ENCODE results near the gene FBN1. TPM values are rescaled to one million over a fixed set of nuclear protein-coding genes. Genes with fewer than 3 reads are reported as not detected.

The FBN1 gene
- total RNA-seq, 1 donor from 2014 or later: 54.0 TPM

DNA sequence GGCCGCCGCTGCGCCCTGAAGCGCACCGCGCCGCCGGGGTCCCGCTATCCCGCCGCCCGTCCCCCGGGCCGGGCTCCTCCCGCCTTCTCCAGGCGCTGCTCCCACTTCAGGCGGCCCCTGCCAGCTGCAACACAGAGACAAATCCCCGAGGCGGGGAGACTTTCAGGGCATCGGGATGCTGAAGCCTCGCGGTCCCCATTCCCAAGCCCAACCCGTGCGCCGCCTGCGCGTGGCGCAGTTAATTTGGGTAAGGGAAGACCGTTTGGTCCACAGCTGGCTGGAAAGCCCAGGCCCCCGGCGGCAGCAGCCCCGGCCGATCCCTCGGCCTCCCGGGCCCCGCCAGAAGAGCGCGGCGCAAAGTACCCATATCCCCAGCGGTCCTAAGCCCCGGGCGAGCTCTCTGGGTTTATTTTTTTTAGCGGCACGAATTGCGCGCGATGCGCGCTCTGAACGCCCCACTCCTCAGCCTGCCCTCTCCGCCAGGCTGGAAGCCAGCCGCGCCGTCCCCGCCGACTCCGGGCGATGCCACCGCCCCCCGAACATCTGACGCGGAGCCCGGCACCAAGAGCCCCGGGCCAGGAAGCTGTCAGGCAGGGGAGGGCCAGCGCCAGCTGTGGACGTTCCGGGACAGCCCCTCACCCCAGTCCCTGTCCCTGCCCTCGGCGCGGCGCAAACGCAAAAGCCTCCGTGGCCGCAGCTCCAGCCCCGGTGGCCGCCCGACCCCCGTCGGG lies 517 bp downstream of the FBN1 start:
- H3K4me1 Mint-ChIP-seq (ENCODE audit: unreplicated experiment): peaks cover 14% of the 10 kb centered on the region
- TF ChIP-seq, protein P1, sequence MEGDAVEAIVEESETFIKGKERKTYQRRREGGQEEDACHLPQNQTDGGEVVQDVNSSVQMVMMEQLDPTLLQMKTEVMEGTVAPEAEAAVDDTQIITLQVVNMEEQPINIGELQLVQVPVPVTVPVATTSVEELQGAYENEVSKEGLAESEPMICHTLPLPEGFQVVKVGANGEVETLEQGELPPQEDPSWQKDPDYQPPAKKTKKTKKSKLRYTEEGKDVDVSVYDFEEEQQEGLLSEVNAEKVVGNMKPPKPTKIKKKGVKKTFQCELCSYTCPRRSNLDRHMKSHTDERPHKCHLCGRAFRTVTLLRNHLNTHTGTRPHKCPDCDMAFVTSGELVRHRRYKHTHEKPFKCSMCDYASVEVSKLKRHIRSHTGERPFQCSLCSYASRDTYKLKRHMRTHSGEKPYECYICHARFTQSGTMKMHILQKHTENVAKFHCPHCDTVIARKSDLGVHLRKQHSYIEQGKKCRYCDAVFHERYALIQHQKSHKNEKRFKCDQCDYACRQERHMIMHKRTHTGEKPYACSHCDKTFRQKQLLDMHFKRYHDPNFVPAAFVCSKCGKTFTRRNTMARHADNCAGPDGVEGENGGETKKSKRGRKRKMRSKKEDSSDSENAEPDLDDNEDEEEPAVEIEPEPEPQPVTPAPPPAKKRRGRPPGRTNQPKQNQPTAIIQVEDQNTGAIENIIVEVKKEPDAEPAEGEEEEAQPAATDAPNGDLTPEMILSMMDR (IDR thresholded peaks at IDR 0.05; ENCODE audit: unreplicated experiment): no peak
- H3K27me3 Mint-ChIP-seq (ENCODE audit: unreplicated experiment): peaks cover 8% of the 10 kb centered on the region
- H3K27ac Mint-ChIP-seq (ENCODE audit: unreplicated experiment): no peak overlapping the region
- DNase-seq (ENCODE audit: low spot score): peak; percentile 62
- H3K4me3 Mint-ChIP-seq (ENCODE audit: unreplicated experiment): peak overlapping the region; percentile 76
- no peaks in the 10 kb centered on the region for H3K36me3 Mint-ChIP-seq (ENCODE audit: low read depth, unreplicated experiment)
- H3K9me3 Mint-ChIP-seq (ENCODE audit: unreplicated experiment): no peaks in the 10 kb centered on the region

GRCh38 chr15:48644467-48644826 lies 1.1 kb downstream of the FBN1 start:
- peak overlapping the region; percentile 88 for H3K4me3 Mint-ChIP-seq (ENCODE audit: unreplicated experiment)
- H3K36me3 Mint-ChIP-seq (ENCODE audit: low read depth, unreplicated experiment): no peaks in the 10 kb centered on the region
- peaks cover 8% of the 10 kb centered on the region for H3K27me3 Mint-ChIP-seq (ENCODE audit: unreplicated experiment)
- TF ChIP-seq, protein P1 (IDR thresholded peaks at IDR 0.05; ENCODE audit: unreplicated experiment): no peak
- H3K9me3 Mint-ChIP-seq (ENCODE audit: unreplicated experiment): no peaks in the 10 kb centered on the region
- DNase-seq (ENCODE audit: low spot score): no peak
- H3K27ac Mint-ChIP-seq (ENCODE audit: unreplicated experiment): no peak overlapping the region
- peaks cover 14% of the 10 kb centered on the region for H3K4me1 Mint-ChIP-seq (ENCODE audit: unreplicated experiment)

- no peaks in the 10 kb centered on the region for H3K36me3 Mint-ChIP-seq (ENCODE audit: low read depth, unreplicated experiment)
- no peaks in the 10 kb centered on the region for H3K9me3 Mint-ChIP-seq (ENCODE audit: unreplicated experiment)
- TF ChIP-seq, protein P1 (IDR thresholded peaks at IDR 0.05; ENCODE audit: unreplicated experiment): no peak
- H3K27me3 Mint-ChIP-seq (ENCODE audit: unreplicated experiment): peaks cover 8% of the 10 kb centered on the region
- H3K4me1 Mint-ChIP-seq (ENCODE audit: unreplicated experiment): peaks cover 14% of the 10 kb centered on the region
- peak overlapping the region; percentile 88 for H3K4me3 Mint-ChIP-seq (ENCODE audit: unreplicated experiment)
- no peak for DNase-seq (ENCODE audit: low spot score)
- no peak overlapping the region for H3K27ac Mint-ChIP-seq (ENCODE audit: unreplicated experiment)
Measured at GRCh38 chr15:48643776-48644466, 1.6 kb downstream of the FBN1 start.

DNA sequence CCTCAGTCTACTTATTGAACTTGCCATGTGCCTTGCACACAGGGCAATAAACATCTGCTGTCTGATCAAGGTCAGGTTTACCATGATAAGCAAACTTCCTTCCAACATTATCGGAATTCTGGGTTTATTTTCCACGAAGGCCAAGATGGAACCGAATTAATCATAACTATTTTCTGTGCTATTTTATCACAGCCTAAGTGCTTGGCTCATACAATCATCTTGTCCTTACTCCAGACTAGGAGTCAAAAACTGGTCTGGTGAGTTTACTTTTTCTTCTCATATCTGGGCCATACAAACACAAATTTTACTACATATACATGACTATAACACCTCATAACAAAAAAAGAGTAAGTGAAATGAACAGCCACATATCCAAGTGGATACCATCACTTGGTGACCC lies 2.3 kb downstream of the FBN1 start:
- Mint-ChIP-seq H3K4me1 (ENCODE audit: unreplicated experiment) (peaks cover 14% of the 10 kb centered on the region), H3K27ac (ENCODE audit: unreplicated experiment) (no peak overlapping the region), H3K4me3 (ENCODE audit: unreplicated experiment) (peak overlapping the region; percentile 88), H3K27me3 (ENCODE audit: unreplicated experiment) (peaks cover 8% of the 10 kb centered on the region), H3K9me3 (ENCODE audit: unreplicated experiment) (no peaks in the 10 kb centered on the region), H3K36me3 (ENCODE audit: low read depth, unreplicated experiment) (no peaks in the 10 kb centered on the region)
- TF ChIP-seq, protein P1 (IDR thresholded peaks at IDR 0.05; ENCODE audit: unreplicated experiment): no peak
- no peak for DNase-seq (ENCODE audit: low spot score)

GRCh38 chr15:48642795-48643194 lies 2.7 kb downstream of the FBN1 start:
- Mint-ChIP-seq H3K36me3 (ENCODE audit: low read depth, unreplicated experiment) (no peaks in the 10 kb centered on the region), H3K4me3 (ENCODE audit: unreplicated experiment) (no peak overlapping the region), H3K27ac (ENCODE audit: unreplicated experiment) (no peak overlapping the region), H3K27me3 (ENCODE audit: unreplicated experiment) (peaks cover 8% of the 10 kb centered on the region), H3K4me1 (ENCODE audit: unreplicated experiment) (peaks cover 14% of the 10 kb centered on the region), H3K9me3 (ENCODE audit: unreplicated experiment) (no peaks in the 10 kb centered on the region)
- no peak for DNase-seq (ENCODE audit: low spot score)
- TF ChIP-seq, protein P1 (IDR thresholded peaks at IDR 0.05; ENCODE audit: unreplicated experiment): no peak
